ENCODE measurements around the gene COTL1. TPM values are rescaled to one million over a fixed set of nuclear protein-coding genes. Genes with fewer than 3 reads are reported as not detected.

The COTL1 gene
- total and polyA plus RNA-seq, 12 donors: 6.4 to 72.9 (median 9.7) TPM

- Histone ChIP-seq H3K27me3 (peaks cover 0 to 4% (median 0%) of the 10 kb centered on the region in 7 donors), H3K9me3 (no peaks in the 10 kb centered on the region), H3K36me3 (peaks cover 0 to 20% (median 0%) of the 10 kb centered on the region in 9 donors), H3K4me1 (peaks cover 0 to 82% (median 17%) of the 10 kb centered on the region in 9 donors), H3K4me3 (peak overlapping the region in 1 of 10 donors; percentile 19), H3K27ac (peak overlapping the region in 2 of 10 donors; percentile 49 to 93)
- 92 to 94% methylated on average over 14 of the region's 14 CpGs for WGBS, 2 donors
- intact Hi-C loops (cut with DNase I): loop anchor here in 1 of 10 donors (5.0 kb wide), 1 partner anchor 60 kb away; no protein-coding TSS in a partner anchor
- ATAC-seq: no peak
- no peak for TF ChIP-seq CTCF (IDR thresholded peaks at IDR 0.05)
- no peak for DNase-seq
These were observed 20.9 kb downstream of the COTL1 start for GRCh38 chr16:84596801-84597527.

- intact Hi-C loops (cut with DNase I): loop anchor here in 1 of 10 donors (5.0 kb wide), 1 partner anchor 59 kb away; no protein-coding TSS in a partner anchor
- H3K27ac ChIP-seq: peak overlapping the region in 1 of 10 donors; percentile 93
These were observed 21.7 kb downstream of the COTL1 start for GRCh38 chr16:84596161-84596560.

GRCh38 chr16:84595052-84595481 lies 22.8 kb downstream of the COTL1 start:
- DNase-seq (no peak), ATAC-seq (no peak)
- no peak for TF ChIP-seq CTCF (IDR thresholded peaks at IDR 0.05)
- peaks cover 0 to 4% (median 0%) of the 10 kb centered on the region in 7 donors for H3K27me3 ChIP-seq
- H3K9me3 ChIP-seq: peaks cover 0 to 6% (median 0%) of the 10 kb centered on the region in 11 donors
- H3K4me1 ChIP-seq: peaks cover 0 to 63% (median 12%) of the 10 kb centered on the region in 9 donors
- H3K4me3 ChIP-seq: peak overlapping the region in 1 of 10 donors; percentile 45
- WGBS, 2 donors: 88 to 89% methylated on average over 15 of the region's 15 CpGs
- H3K36me3 ChIP-seq: peaks cover 0 to 26% (median 0%) of the 10 kb centered on the region in 9 donors
- peak overlapping the region in 1 of 10 donors; percentile 93 for H3K27ac ChIP-seq
- intact Hi-C loops (cut with DNase I): loop anchor here in 1 of 10 donors (5.0 kb wide), 1 partner anchor 58 kb away; no protein-coding TSS in a partner anchor

More at GRCh38 chr16:84596161-84596560, 21.7 kb downstream of the COTL1 start:
- Histone ChIP-seq H3K4me1 (peaks cover 0 to 74% (median 17%) of the 10 kb centered on the region in 9 donors), H3K9me3 (peaks cover 0 to under 1% (median 0%) of the 10 kb centered on the region in 11 donors), H3K4me3 (no peak overlapping the region), H3K27me3 (peaks cover 0 to 4% (median 0%) of the 10 kb centered on the region in 7 donors), H3K36me3 (peaks cover 0 to 20% (median 0%) of the 10 kb centered on the region in 9 donors)
- no peak for TF ChIP-seq CTCF (IDR thresholded peaks at IDR 0.05)
- ATAC-seq: no peak
- DNase-seq: no peak

- peak overlapping the region in 1 of 10 donors; percentile 45 for H3K4me3 ChIP-seq
- WGBS, 2 donors: 83 to 87% methylated on average over 9 of the region's 9 CpGs
- H3K27me3 ChIP-seq: peaks cover 0 to 4% (median 0%) of the 10 kb centered on the region in 7 donors
- H3K4me1 ChIP-seq: peaks cover 0 to 59% (median 8%) of the 10 kb centered on the region in 9 donors
- H3K9me3 ChIP-seq: peaks cover 0 to 6% (median 0%) of the 10 kb centered on the region in 11 donors
- ATAC-seq (peak in 1 of 8 donors; percentile 3), DNase-seq (no peak)
- no peak for TF ChIP-seq CTCF (IDR thresholded peaks at IDR 0.05)
- H3K36me3 ChIP-seq: peaks cover 0 to 30% (median 0%) of the 10 kb centered on the region in 9 donors
- intact Hi-C loops (cut with DNase I): loop anchor here in 1 of 10 donors (5.0 kb wide), 1 partner anchor 57 kb away; no protein-coding TSS in a partner anchor
- peak overlapping the region in 2 of 10 donors; percentile 58 to 93 for H3K27ac ChIP-seq
These were observed 23.2 kb downstream of the COTL1 start for GRCh38 chr16:84594725-84595038.

Data from heart right ventricle (tissue), 16 donors.